H9 (cell line): ENCODE data around the gene SARS1. TPM values are rescaled to one million over a fixed set of nuclear protein-coding genes. Genes with fewer than 3 reads are reported as not detected.

ENCODE experiments used
- DNase-seq: peaks from one replicate; pipeline ENCODE4 v3.0.0-alpha.2; 2017
- H2AFZ ChIP-seq: one replicate; pipeline ENCODE4 v1.6.1; 2013; ENCODE audit warnings: mild to moderate bottlenecking, low read length, control low read depth, moderate library complexity
- H2AK5ac ChIP-seq: 2 replicates; pipeline ENCODE4 v1.6.1; 2013; ENCODE audit warnings: low read length, control low read depth, mixed read lengths; ENCODE audit not compliant: insufficient read length
- H2BK120ac ChIP-seq: one replicate; pipeline ENCODE4 v1.6.1; 2013; ENCODE audit warnings: low read depth, mild to moderate bottlenecking, low read length, control low read depth, inconsistent platforms; ENCODE audit not compliant: poor library complexity, severe bottlenecking
- H2BK12ac ChIP-seq: 2 replicates; pipeline ENCODE4 v1.6.1; 2013; ENCODE audit warnings: low read length, control low read depth, mixed read lengths, low read depth; ENCODE audit not compliant: insufficient read length
- H2BK15ac ChIP-seq: 2 replicates; pipeline ENCODE4 v1.6.1; 2013; ENCODE audit warnings: low read depth, low read length, control low read depth
- H2BK20ac ChIP-seq: one replicate; pipeline ENCODE4 v1.6.1; 2013; ENCODE audit warnings: low read depth, mild to moderate bottlenecking, low read length, control low read depth, inconsistent platforms; ENCODE audit not compliant: poor library complexity, severe bottlenecking
- H2BK5ac ChIP-seq: 2 replicates; pipeline ENCODE4 v1.6.1; 2013; ENCODE audit warnings: low read length, control low read depth, mixed read lengths; ENCODE audit not compliant: insufficient read length
- H3K14ac ChIP-seq: 2 replicates; pipeline ENCODE4 v1.6.1; 2013; ENCODE audit warnings: low read length, control low read depth; ENCODE audit not compliant: insufficient read depth
- H3K18ac ChIP-seq: 2 replicates; pipeline ENCODE4 v1.6.1; 2013; ENCODE audit warnings: low read depth, mild to moderate bottlenecking, mixed read lengths, low read length, control low read depth; ENCODE audit not compliant: insufficient read length
- H3K23ac ChIP-seq: 2 replicates; pipeline ENCODE4 v1.6.1; 2013; ENCODE audit warnings: low read length, control low read depth, mixed read lengths, low read depth; ENCODE audit not compliant: insufficient read length
- H3K23me2 ChIP-seq: 2 replicates; pipeline ENCODE4 v1.6.1; 2013; ENCODE audit warnings: low read depth, mild to moderate bottlenecking, mixed read lengths, low read length, control low read depth; ENCODE audit not compliant: insufficient read length, poor library complexity, severe bottlenecking
- H3K27ac ChIP-seq: 2 replicates; pipeline ENCODE4 v1.5.1; 2013; ENCODE audit warnings: low read length, control low read depth, mixed read lengths, low read depth; ENCODE audit not compliant: insufficient read length
- H3K27me3 ChIP-seq: 2 replicates; pipeline ENCODE4 v1.6.1; 2013; ENCODE audit warnings: low read length, control low read depth, inconsistent platforms; ENCODE audit not compliant: insufficient read depth
- H3K4ac ChIP-seq: 2 replicates; pipeline ENCODE4 v1.6.1; 2013; ENCODE audit warnings: low read depth, mild to moderate bottlenecking, control low read depth, inconsistent platforms, low read length, moderate library complexity
- H3K4me1 ChIP-seq: 2 replicates; pipeline ENCODE4 v1.6.1; 2013; ENCODE audit warnings: low read length, control low read depth, inconsistent platforms; ENCODE audit not compliant: insufficient read depth
- H3K4me2 ChIP-seq: 2 replicates; pipeline ENCODE4 v1.6.1; 2013; ENCODE audit warnings: low read length, control low read depth, mixed read lengths; ENCODE audit not compliant: insufficient read length, insufficient read depth
- H3K56ac ChIP-seq: 2 replicates; pipeline ENCODE4 v1.6.1; 2013; ENCODE audit warnings: low read depth, mild to moderate bottlenecking, mixed read lengths, low read length, control low read depth; ENCODE audit not compliant: insufficient read length
- H3K79me1 ChIP-seq: 2 replicates; pipeline ENCODE4 v1.6.1; 2013; ENCODE audit warnings: low read depth, mild to moderate bottlenecking, moderate library complexity, low read length, control low read depth, inconsistent platforms; ENCODE audit not compliant: insufficient read depth, poor library complexity, severe bottlenecking
- H3K79me2 ChIP-seq: 2 replicates; pipeline ENCODE4 v1.6.1; 2013; ENCODE audit warnings: low read length, control low read depth, inconsistent platforms; ENCODE audit not compliant: insufficient read depth
- H3K9ac ChIP-seq: 2 replicates; pipeline ENCODE4 v1.6.1; 2013; ENCODE audit warnings: low read length, control low read depth, mixed read lengths; ENCODE audit not compliant: insufficient read length; ENCODE audit errors: extremely low read depth
- H3K9me3 ChIP-seq: one replicate; pipeline ENCODE4 v1.6.1; 2013; ENCODE audit warnings: low read depth, low read length, inconsistent platforms; ENCODE audit not compliant: control insufficient read depth
- H3T11ph ChIP-seq: one replicate; pipeline ENCODE4 v1.6.1; 2013; ENCODE audit warnings: mild to moderate bottlenecking, low read length, control low read depth, inconsistent platforms
- H4K20me1 ChIP-seq: one replicate; pipeline ENCODE4 v1.6.1; 2013; ENCODE audit not compliant: control insufficient read depth, insufficient read length, insufficient read depth
- H4K5ac ChIP-seq: 2 replicates; pipeline ENCODE4 v1.6.1; 2013; ENCODE audit warnings: low read depth, mild to moderate bottlenecking, mixed read lengths, low read length, control low read depth; ENCODE audit not compliant: insufficient read length
- H4K8ac ChIP-seq: replicated peaks from 2 replicates; pipeline ENCODE4 v1.6.1; 2013; ENCODE audit warnings: low read length, control low read depth, mixed read lengths, low read depth; ENCODE audit not compliant: insufficient read length
- H4K91ac ChIP-seq: 2 replicates; pipeline ENCODE4 v1.6.1; 2013; ENCODE audit warnings: low read depth, mild to moderate bottlenecking, moderate library complexity, mixed read lengths, low read length, control low read depth; ENCODE audit not compliant: insufficient read length
- H3K27ac Mint-ChIP-seq, 3 experiments: 2 replicates in 2 of 3; 3 replicates in 1 of 3; pipeline ENCODE4 v1.8.0; 2020 to 2021; ENCODE audit warnings: mixed read lengths in 3 of 3, mild to moderate bottlenecking in 1 of 3, moderate library complexity in 1 of 3
- H3K27me3 Mint-ChIP-seq: 2 replicates; pipeline ENCODE4 v1.8.0; 2021; ENCODE audit warnings: low read depth, mild to moderate bottlenecking, moderate library complexity, mixed read lengths
- H3K36me3 Mint-ChIP-seq, 3 experiments: 2 replicates in 2 of 3; 3 replicates in 1 of 3; pipeline ENCODE4 v1.8.0; 2020 to 2021; ENCODE audit warnings: low read depth in 3 of 3, mixed read lengths in 3 of 3; ENCODE audit not compliant: insufficient read depth in 1 of 3
- H3K4me1 Mint-ChIP-seq, 2 experiments: 2 replicates each; pipeline ENCODE4 v1.8.0; 2020; ENCODE audit warnings: mixed read lengths in 2 of 2
- H3K4me3 Mint-ChIP-seq, 2 experiments: 2 replicates in 1 of 2; 3 replicates in 1 of 2; pipeline ENCODE4 v1.8.0; 2020 to 2021; ENCODE audit warnings: mild to moderate bottlenecking in 2 of 2, mixed read lengths in 2 of 2, moderate library complexity in 1 of 2
- H3K9me3 Mint-ChIP-seq, 2 experiments: 2 replicates in 1 of 2; 3 replicates in 1 of 2; pipeline ENCODE4 v1.8.0; 2020; ENCODE audit warnings: mild to moderate bottlenecking in 2 of 2, mixed read lengths in 2 of 2, moderate library complexity in 1 of 2
- WGBS: extraction: QIAGEN DNeasy Blood & Tissue Kit; methylation state at CpG from one replicate; pipeline ENCODE4 v1.1.7; 2013; ENCODE audit warnings: missing lambda C conversion rate, low lambda C conversion rate, mixed read lengths; ENCODE audit not compliant: insufficient read length; ENCODE audit errors: extremely low coverage; 5-methylcytosine and 5-hydroxymethylcytosine counted together
- total RNA-seq: library from RNA; stranded (reverse); gene quantifications from 2 replicates; pipeline ENCODE4 v1.2.1, GENCODE V29; 2021
- TF ChIP-seq, protein P1 (sequence below): fragments of 200-600 bp; sonication (generic); conservative IDR thresholded peaks from 3 replicates; pipeline ENCODE4 v1.8.0; 2021; ENCODE audit warnings: antibody characterized with exemption, mild to moderate bottlenecking

Gene SARS1
- total RNA-seq, 1 experiment from 2014 or later, result 139 TPM

DNA sequence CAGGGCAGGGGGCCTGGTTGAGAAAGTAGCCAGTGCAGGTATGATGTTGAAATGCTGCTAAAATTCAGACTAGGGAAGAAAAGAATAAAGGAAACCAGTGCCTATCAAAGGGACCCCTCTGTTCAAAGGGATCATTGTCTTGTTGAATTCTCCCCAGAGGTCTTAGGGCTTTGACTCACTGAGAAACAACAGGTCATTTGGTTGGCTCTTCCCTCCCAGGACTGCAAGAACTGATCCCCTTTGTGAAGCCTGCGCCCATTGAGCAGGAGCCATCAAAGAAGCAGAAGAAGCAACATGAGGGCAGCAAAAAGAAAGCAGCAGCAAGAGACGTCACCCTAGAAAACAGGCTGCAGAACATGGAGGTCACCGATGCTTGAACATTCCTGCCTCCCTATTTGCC is 23.8 kb downstream of the SARS1 start:
- no CpG with 5 or more reads among the region's 3 CpGs for WGBS
- no peak overlapping the region for H2BK20ac ChIP-seq
- Mint-ChIP-seq H3K27ac (peak overlapping the region in 2 of 3 experiments; percentile 80 to 92; a peak in 4 of 7 replicates), H3K9me3 (no peaks in the 10 kb centered on the region), H3K36me3 (peaks cover 28 to 57% (median 56%) of the 10 kb centered on the region in 3 experiments; a peak in 6 of 7 replicates), H3K27me3 (peaks cover 2% of the 10 kb centered on the region), H3K4me1 (peaks cover 71 to 72% of the 10 kb centered on the region in 2 experiments), H3K4me3 (no peak overlapping the region)
- no peaks in the 10 kb centered on the region for H3K23me2 ChIP-seq
- no peak overlapping the region for H4K8ac ChIP-seq
- H3K4me2 ChIP-seq, result no peak overlapping the region
- no peak overlapping the region for H4K91ac ChIP-seq
- no peak overlapping the region for H3K18ac ChIP-seq
- H3K9me3 ChIP-seq, result no peaks in the 10 kb centered on the region
- no peak overlapping the region for H3K56ac ChIP-seq
- no peak overlapping the region for H2AK5ac ChIP-seq
- no peak overlapping the region for H3K27ac ChIP-seq
- no peaks in the 10 kb centered on the region for H3K27me3 ChIP-seq
- H4K20me1 ChIP-seq, result no peaks in the 10 kb centered on the region
- no peaks in the 10 kb centered on the region for H3K79me1 ChIP-seq
- peaks cover 14% of the 10 kb centered on the region; the same call in 1 of the 2 replicates for H3K4me1 ChIP-seq
- H2BK15ac ChIP-seq, result no peak overlapping the region
- TF ChIP-seq, protein P1, sequence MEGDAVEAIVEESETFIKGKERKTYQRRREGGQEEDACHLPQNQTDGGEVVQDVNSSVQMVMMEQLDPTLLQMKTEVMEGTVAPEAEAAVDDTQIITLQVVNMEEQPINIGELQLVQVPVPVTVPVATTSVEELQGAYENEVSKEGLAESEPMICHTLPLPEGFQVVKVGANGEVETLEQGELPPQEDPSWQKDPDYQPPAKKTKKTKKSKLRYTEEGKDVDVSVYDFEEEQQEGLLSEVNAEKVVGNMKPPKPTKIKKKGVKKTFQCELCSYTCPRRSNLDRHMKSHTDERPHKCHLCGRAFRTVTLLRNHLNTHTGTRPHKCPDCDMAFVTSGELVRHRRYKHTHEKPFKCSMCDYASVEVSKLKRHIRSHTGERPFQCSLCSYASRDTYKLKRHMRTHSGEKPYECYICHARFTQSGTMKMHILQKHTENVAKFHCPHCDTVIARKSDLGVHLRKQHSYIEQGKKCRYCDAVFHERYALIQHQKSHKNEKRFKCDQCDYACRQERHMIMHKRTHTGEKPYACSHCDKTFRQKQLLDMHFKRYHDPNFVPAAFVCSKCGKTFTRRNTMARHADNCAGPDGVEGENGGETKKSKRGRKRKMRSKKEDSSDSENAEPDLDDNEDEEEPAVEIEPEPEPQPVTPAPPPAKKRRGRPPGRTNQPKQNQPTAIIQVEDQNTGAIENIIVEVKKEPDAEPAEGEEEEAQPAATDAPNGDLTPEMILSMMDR, result no peak
- no peak overlapping the region for H3K4ac ChIP-seq
- no peak overlapping the region for H3K23ac ChIP-seq
- DNase-seq, result no peak
- no peak overlapping the region for H2BK5ac ChIP-seq
- H3K9ac ChIP-seq, result no peak overlapping the region
- H3K14ac ChIP-seq, result no peak overlapping the region
- no peak overlapping the region for H4K5ac ChIP-seq
- no peak overlapping the region for H3T11ph ChIP-seq
- no peak overlapping the region for H2AFZ ChIP-seq
- H3K79me2 ChIP-seq, result no peaks in the 10 kb centered on the region
- H2BK120ac ChIP-seq, result no peak overlapping the region
- no peak overlapping the region for H2BK12ac ChIP-seq
